Loucy (cell line): ENCODE results near the gene PPIL4.

Experiments
- H2AFZ ChIP-seq: fragments of 200-600 bp; sonication (generic); 2 replicates; pipeline ENCODE4 v1.6.0; 2016; ENCODE audit warnings: antibody characterized with exemption, mild to moderate bottlenecking, low read length, moderate library complexity
- H3F3A ChIP-seq: fragments of 200-600 bp; 2 replicates; pipeline ENCODE4 v1.6.0; 2016; ENCODE audit warnings: antibody characterized with exemption, low read depth, mild to moderate bottlenecking
- H3K27me3 ChIP-seq: fragments of 200-600 bp; sonication (generic); 2 replicates; pipeline ENCODE4 v1.6.1; 2014; ENCODE audit warnings: low read length, mild to moderate bottlenecking; ENCODE audit not compliant: insufficient read depth, poor library complexity, severe bottlenecking
- H3K36me3 ChIP-seq: fragments of 200-600 bp; sonication (generic); 2 replicates; pipeline ENCODE4 v1.6.1; 2016; ENCODE audit warnings: low read length; ENCODE audit not compliant: insufficient read depth
- H3K4me1 ChIP-seq: fragments of 200-600 bp; sonication (generic); 2 replicates; pipeline ENCODE4 v1.5.1; 2014; ENCODE audit warnings: low read length, mild to moderate bottlenecking; ENCODE audit not compliant: insufficient read depth, poor library complexity, severe bottlenecking
- H3K4me2 ChIP-seq: fragments of 200-600 bp; sonication (generic); 2 replicates; pipeline ENCODE4 v1.6.0; 2014; ENCODE audit warnings: antibody characterized with exemption, low read length, low read depth, mild to moderate bottlenecking; ENCODE audit not compliant: poor library complexity, severe bottlenecking
- H3K4me3 ChIP-seq: fragments of 200-600 bp; sonication (generic); 2 replicates; pipeline ENCODE4 v1.5.1; 2014; ENCODE audit warnings: low read length, mild to moderate bottlenecking, mixed read lengths; ENCODE audit not compliant: poor library complexity, severe bottlenecking
- H3K79me2 ChIP-seq: fragments of 200-600 bp; sonication (generic); 2 replicates; pipeline ENCODE4 v1.6.1; 2014; ENCODE audit warnings: low read length; ENCODE audit not compliant: insufficient read depth
- H3K9ac ChIP-seq: fragments of 200-600 bp; sonication (generic); 2 replicates; pipeline ENCODE4 v1.6.0; 2014; ENCODE audit warnings: mild to moderate bottlenecking, low read depth, low read length, moderate library complexity; ENCODE audit not compliant: poor library complexity, severe bottlenecking
- H3K9me2 ChIP-seq: fragments of 200-600 bp; sonication (generic); replicated peaks from 2 replicates; pipeline ENCODE4 v1.6.1; 2016; ENCODE audit warnings: low read depth, low read length, mixed read lengths
- H3K9me3 ChIP-seq: fragments of 200-600 bp; sonication (generic); 2 replicates; pipeline ENCODE4 v1.6.1; 2014; ENCODE audit warnings: mild to moderate bottlenecking, antibody characterized with exemption, low read length, low read depth; ENCODE audit not compliant: insufficient read depth
- H4K20me1 ChIP-seq: fragments of 200-600 bp; sonication (generic); 2 replicates; pipeline ENCODE4 v1.6.0; 2014; ENCODE audit warnings: antibody characterized with exemption, low read length, mild to moderate bottlenecking; ENCODE audit not compliant: insufficient read depth, poor library complexity, severe bottlenecking
- CTCF ChIP-seq: fragments of 200-600 bp; sonication (generic); conservative IDR thresholded peaks from 2 replicates; pipeline ENCODE4 v1.5.1; 2014; ENCODE audit warnings: mild to moderate bottlenecking, antibody characterized with exemption, low read length
- EZH2phosphoT487 ChIP-seq: fragments of 200-600 bp; IDR thresholded peaks from 2 replicates; pipeline ENCODE4 v1.6.1; 2018; ENCODE audit warnings: antibody characterized with exemption, mild to moderate bottlenecking, moderate library complexity, borderline replicate concordance

Gene PPIL4

GRCh38 chr6:149501768-149502167 lies 44.1 kb downstream of the PPIL4 start:
- Histone ChIP-seq H3K9ac (no peak overlapping the region), H3K4me3 (no peak overlapping the region), H4K20me1 (no peaks in the 10 kb centered on the region), H3K9me3 (no peaks in the 10 kb centered on the region), H3K79me2 (no peaks in the 10 kb centered on the region), H2AFZ (no peak overlapping the region), H3K36me3 (peaks cover 11% of the 10 kb centered on the region; the same call in 1 of the 2 replicates), H3K4me1 (no peaks in the 10 kb centered on the region), H3K4me2 (no peak overlapping the region), H3K9me2 (no peaks in the 10 kb centered on the region), H3K27me3 (no peaks in the 10 kb centered on the region), H3F3A (no peaks in the 10 kb centered on the region)
- TF ChIP-seq EZH2phosphoT487 (no peak), CTCF (no peak)

DNA sequence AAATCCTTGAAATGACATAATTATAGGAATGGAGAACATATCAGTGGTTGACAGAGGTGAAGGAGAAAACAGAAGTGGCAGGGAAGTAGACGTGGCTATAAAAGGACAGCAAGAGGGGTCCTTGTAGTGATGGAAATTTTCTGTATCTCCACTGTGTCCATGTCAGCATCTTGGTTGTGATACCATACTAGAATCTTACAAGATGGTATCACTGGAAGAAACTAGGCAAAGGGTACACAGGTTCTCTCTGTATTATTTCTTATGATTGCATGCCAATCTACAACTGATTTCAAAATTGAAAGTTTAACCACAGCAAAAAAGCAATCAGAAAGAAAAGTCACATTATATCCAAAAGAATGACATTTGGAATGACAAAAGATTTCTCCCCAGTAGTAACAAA lies 44.6 kb downstream of the PPIL4 start:
- no peak overlapping the region for H3K9ac ChIP-seq
- no peak overlapping the region for H3K4me3 ChIP-seq
- no peaks in the 10 kb centered on the region for H4K20me1 ChIP-seq
- H3K79me2 ChIP-seq, result no peaks in the 10 kb centered on the region
- no peaks in the 10 kb centered on the region for H3K9me3 ChIP-seq
- no peak overlapping the region for H3K4me2 ChIP-seq
- H3K36me3 ChIP-seq, result peaks cover 11% of the 10 kb centered on the region; the same call in 1 of the 2 replicates
- H3K9me2 ChIP-seq, result no peaks in the 10 kb centered on the region
- TF ChIP-seq CTCF, result no peak
- no peak for TF ChIP-seq EZH2phosphoT487
- H3K27me3 ChIP-seq, result no peaks in the 10 kb centered on the region
- no peak overlapping the region for H2AFZ ChIP-seq
- no peaks in the 10 kb centered on the region for H3F3A ChIP-seq
- H3K4me1 ChIP-seq, result no peaks in the 10 kb centered on the region

DNA sequence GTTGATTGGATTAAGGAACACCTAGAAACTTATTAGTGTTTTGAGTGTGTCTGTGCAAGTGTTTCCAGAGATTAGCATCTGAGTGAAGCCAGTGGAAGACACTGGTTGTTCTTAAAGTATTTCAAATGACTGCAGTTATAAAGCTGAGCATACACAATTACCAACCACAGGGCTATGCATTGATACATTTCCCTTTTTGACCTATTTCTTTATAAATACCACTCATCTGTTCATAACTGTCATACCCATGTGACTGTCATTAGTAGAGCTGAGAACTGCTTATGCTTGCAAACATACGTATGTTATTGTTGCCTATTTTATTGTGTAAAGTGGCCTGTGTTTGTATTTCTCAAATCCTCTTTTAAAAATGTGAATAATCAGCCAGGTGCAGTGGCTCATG lies 45.7 kb downstream of the PPIL4 start:
- Histone ChIP-seq H4K20me1 (no peaks in the 10 kb centered on the region), H3K4me1 (no peaks in the 10 kb centered on the region)
- TF ChIP-seq EZH2phosphoT487 (no peak), CTCF (no peak)

More for the DNA sequence above, 45.7 kb downstream of the PPIL4 start:
- no peak overlapping the region for H3K4me2 ChIP-seq
- H3K9me3 ChIP-seq, result no peaks in the 10 kb centered on the region
- H3K79me2 ChIP-seq, result no peaks in the 10 kb centered on the region
- no peak overlapping the region for H3K9ac ChIP-seq
- H3K4me3 ChIP-seq, result no peak overlapping the region
- H3K36me3 ChIP-seq, result peaks cover 3% of the 10 kb centered on the region; the same call in 1 of the 2 replicates
- H2AFZ ChIP-seq, result no peak overlapping the region
- H3F3A ChIP-seq, result no peaks in the 10 kb centered on the region
- H3K27me3 ChIP-seq, result no peaks in the 10 kb centered on the region
- no peaks in the 10 kb centered on the region for H3K9me2 ChIP-seq
